NCI-H748 (cell line): ENCODE results near the gene TBX19.

Experiments used
- DNase-seq: peaks from one replicate; lab custom pipeline; 2025; ENCODE audit not compliant: unreplicated experiment; lab: John Stamatoyannopoulos, UW

The TBX19 gene

GRCh38 chr1:168279253-168279652 lies 1.4 kb upstream of the TBX19 start:
- peak; percentile 23 for DNase-seq

DNA sequence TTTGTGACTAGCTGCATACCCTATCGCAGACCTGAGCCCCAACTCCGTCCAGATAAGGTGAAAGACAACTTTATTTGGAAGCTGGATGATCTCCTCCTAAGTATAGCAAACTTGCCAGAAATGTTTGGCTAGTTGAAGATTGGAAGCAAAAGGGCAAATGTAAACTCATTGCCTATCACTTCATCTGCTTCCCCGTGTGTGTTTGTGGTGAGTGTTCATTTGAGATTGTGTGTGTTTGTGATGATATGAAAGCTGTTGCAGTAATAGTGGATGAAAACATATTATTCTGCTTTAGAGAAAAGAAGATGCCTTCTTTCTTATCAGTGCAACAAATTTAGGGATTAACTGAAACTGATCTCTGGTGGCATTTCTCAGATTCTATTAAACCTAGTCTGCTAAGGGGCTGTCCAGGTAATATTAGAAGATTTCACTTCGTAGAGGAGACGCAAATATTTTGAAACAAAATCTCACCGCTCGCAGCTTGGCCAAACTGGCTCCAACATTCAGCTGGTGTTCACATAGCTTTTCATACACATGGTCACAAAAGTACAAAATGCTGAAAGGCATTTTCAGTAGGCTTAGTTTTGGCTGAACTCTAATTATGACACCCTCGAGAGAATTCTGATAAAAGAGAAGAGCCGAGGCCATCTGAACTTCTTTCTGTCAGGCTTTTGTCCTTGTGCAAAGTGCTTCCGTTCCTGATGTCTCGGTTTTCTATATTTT lies 1.1 kb downstream of the TBX19 start:
- no peak for DNase-seq

- DNase-seq, result peak; percentile 78
Observed at GRCh38 chr1:168285521-168285790, 4.8 kb downstream of the TBX19 start.

DNA sequence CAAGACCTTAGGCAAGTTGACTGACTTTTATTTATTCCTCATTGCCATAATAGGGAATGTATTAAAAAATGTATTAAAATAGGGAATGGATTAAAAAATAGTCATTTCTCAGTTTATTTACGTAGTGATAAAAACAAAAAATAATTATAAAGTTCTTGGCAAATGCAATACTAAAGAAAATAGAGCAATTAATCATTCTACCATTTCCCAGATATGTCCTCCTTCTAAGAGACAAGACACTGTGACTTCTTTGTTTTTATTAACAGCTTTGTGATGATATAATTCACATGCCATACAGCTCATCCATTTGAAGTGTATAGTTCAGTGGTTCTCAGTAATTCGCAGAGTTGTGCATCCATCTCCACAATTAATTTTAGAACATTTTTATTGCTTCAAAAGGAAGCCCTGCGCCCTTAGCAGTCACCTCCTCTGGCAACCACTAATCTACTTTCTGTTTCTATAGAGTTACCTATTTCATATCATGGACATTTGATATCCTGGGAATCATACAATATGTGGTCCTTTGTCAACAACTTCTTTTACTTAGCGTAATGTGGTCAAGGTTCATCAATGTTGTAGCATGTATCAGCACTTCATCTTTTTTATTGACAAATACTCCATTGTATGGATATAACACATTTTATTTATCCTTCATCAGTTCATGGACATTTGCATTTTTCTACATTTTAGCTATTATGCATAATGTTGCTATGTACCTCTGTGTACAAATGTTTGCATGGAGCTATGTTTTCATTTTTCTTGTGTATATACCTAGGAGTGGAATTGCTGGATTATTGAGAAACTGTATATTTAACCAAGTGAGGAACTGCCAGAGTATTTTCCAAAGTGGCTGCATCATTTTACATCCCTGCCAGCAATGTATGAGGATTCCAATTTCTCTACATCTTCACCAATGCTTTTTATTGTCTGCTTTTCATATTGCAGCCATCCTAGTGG lies 5.6 kb downstream of the TBX19 start:
- DNase-seq, result peak; percentile 33

GRCh38 chr1:168287237-168287664 lies 6.6 kb downstream of the TBX19 start:
- DNase-seq, result no peak

DNA sequence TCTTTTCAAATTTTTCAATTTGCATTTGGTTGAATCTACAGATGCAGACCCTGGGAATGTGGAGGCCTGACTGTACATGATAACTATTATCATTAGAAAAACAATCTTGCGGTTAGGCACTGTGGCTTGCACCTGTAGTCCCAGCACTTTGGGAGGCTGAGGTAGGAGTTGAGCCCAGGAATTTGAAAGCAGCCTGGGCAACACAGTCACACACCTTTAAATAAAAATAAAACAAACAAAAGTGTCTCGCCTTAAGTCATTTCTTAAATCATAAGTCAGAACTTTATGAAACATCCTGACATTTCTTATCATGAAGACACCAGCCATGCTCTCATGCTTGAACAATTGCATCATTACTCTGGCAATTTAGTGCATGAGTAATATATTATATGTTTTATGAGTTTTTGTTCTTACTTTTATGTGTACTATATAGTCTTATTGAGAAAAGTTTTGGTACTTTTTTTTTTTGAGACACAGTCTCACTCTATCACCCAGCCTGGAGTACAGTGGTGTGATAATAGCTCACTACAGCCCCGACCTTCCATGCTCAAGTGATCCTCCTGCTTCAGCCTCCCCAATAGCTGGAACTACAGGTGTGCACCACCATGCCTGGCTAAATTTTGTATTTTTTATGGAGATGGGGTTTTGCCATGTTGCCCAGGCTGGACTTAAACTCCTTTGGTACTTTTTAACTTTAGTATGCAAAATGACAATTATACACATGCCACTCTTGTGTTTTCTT lies 7.8 kb downstream of the TBX19 start:
- no peak for DNase-seq

DNA sequence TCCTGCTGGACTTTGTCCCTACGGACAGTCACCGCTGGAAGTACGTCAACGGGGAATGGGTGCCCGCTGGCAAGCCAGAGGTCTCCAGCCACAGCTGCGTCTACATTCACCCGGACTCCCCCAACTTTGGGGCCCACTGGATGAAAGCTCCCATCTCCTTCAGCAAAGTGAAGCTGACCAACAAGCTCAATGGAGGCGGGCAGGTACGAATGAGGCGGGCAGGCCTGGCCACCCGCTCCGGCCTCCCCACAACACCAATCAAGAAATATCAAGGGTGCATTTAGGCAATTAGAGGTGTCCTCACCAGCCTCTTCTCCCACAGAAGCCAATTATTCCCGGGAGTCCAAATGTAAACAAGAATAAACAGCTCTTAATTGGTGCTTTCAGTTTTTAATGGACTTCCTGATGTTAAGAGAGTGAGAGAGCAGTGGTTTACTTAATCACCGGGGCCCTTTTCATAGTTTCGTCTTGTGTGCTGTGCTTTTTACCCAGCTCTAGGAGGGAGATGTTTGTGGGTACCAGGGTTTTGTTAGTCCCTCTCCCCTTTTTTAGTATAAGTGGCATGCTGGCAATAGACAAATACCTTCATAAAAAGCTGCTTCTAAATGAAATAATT lies 10.7 kb downstream of the TBX19 start:
- DNase-seq, result peak; percentile 98

DNA sequence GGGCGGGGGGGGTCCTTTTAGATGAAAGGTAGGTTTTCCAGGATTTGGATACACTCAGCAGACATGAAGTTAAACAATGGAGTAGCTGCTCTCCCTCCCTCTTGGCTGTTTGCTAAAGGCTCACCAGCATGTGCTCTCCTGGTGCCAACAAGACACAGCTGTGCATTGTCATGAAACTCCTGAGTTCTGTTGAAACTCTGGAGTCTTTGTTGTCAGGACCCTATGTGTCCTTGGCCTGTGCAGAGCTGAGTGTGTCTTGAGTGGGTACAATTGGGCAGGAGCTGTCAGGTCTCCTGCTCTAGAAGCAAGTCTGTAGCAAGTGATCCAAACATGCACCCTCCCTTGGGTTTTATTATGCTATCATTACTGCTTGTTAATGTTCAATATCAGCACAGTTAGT lies 12.7 kb downstream of the TBX19 start:
- no peak for DNase-seq

GRCh38 chr1:168295411-168296114 lies 14.9 kb downstream of the TBX19 start:
- DNase-seq, result no peak

DNA sequence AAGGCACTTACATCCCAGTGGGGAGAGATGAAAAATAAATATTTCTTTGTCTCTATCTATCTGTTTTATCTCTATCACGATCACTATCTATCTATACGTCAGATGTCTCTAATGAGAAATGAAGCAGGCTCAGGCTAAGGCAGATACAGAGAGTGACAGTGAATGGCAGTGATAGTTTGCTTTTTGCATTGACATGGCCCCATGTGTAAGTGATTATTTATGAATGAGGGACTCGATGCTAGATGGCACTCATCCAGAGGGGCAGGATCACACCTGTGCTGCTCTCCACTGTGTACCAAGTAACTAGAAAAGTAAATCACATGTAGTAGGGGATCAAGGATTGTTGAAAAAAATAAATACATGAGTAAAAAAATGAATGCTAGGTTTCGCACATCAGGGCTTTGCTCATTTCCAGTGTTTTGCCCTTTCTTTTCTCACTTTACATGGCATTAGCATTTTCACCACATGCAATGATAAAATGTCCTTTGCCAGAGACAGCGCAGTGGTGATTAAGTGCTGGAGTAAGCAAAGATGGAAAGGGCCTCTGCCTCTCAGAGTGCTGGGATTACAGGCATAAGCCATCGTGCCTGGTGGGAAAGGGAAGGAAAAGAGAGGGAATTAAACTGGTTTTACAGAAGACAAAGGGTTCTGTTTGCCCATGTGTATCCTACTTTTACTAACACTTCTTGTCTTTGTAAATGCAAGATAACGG lies 16.5 kb downstream of the TBX19 start:
- DNase-seq, result peak; percentile 69

GRCh38 chr1:168298446-168298845 lies 17.8 kb downstream of the TBX19 start:
- no peak for DNase-seq

- no peak for DNase-seq
Observed at GRCh38 chr1:168300626-168301025, 19.9 kb downstream of the TBX19 start.

DNA sequence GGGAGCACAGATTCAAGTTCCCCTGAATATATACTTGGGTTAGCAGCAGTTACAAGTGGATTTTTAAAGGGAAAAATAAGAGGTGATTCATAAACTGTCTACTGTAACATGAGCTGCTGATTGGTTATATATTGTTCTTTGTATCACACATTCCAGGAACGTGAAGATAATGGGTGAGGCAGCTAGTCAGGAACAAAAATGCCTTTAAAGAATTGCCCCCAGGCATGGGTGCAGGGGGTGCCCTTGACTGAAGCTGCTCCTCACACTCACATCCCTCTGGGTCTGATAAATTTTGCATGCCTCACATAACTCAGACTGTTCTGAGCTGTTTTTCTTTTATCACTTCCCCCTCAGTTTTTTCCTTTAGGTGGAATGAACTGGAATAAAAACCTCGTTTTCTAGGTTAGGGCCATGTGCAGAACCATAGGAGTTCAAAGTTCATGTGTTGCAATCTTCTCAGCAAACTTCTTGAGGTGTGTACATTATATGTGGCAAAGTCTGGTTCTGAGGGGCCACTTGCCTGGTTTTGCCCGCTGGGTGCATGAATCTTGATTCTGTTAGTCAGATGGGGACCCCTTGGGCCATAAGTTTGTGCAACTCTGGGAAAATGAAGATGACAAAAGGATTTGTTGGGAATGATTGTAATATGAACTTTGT lies 21.1 kb downstream of the TBX19 start:
- DNase-seq, result no peak

DNA sequence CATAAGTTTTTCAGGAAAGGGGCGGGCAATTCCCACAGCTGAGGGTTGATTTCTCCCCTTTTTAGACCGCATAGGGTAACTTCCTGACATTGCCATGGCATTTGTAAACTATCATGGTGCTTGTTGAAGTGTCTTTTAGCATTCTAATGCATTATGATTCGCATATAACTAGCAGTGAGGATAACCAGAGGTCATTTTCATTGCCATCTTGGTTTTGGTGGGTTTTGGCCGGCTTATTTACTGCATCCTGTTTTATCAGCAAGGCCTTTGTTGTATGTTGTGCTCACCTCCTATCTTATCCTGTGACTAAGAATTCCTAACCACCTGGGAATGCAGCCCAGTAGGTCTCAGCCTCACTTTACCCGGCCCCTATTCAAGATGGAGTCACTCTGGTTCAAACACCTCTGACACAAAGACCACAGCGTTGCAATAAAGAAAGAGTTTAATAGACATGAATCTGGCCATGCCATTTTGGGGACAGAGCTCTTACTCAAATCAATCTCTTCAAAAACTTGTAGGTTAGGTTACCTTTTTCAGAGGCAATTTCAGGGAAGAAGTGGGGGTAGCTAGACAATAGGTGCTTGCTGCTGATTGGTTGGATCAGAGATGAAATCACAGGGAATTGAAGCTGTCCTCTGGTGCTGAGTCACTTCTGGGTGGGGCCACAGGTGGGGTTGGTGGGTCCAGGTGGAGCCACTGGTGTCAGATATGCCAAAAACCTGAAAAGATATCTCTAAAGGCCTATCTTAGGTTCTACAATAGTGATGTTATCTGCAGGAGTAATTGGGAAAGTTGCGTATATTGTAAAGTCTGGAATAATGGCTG lies 23.3 kb downstream of the TBX19 start:
- no peak for DNase-seq

DNA sequence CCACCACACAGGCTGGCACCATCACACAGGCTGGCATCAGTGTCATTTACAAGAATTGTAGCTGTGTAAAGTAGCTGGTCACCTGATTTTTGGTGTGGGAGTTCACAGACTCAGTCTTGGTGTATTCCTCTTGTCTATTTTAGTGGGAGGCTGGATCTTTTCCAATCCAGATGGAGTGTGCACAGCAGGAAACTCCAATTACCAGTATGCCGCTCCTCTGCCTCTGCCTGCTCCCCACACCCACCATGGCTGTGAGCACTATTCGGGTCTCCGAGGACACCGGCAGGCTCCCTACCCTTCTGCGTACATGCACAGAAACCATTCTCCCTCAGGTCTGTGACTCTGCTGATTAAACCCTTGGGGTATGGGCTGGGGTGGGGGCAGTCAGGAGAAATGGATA lies 24.2 kb downstream of the TBX19 start:
- peak; percentile 55 for DNase-seq

- no peak for DNase-seq
Observed at GRCh38 chr1:168312718-168313604, 32.3 kb downstream of the TBX19 start.

GRCh38 chr1:168316142-168316541 lies 35.5 kb downstream of the TBX19 start:
- no peak for DNase-seq

GRCh38 chr1:168317309-168317708 lies 36.6 kb downstream of the TBX19 start:
- no peak for DNase-seq
